ENCODE results near the gene ASGR1.

GRCh38 chr17:7184091-7184488 lies 4.9 kb upstream of the ASGR1 start:
- TF ChIP-seq CTCF (conservative IDR thresholded peaks at IDR 0.05; ENCODE audit: low read depth, low read length) (no peak), EZH2 (IDR thresholded peaks at IDR 0.05; ENCODE audit: borderline replicate concordance, low read depth, low read length, poor library complexity, severe bottlenecking) (no peak)

Data from A673 (cell line).